SU-DHL-6 (cell line): ENCODE data around the gene DAP3.

ENCODE experiments used
- H2AFZ ChIP-seq: fragments of 200-600 bp; sonication (generic); 2 replicates; pipeline ENCODE4 v1.6.1; 2014; ENCODE audit warnings: low read depth, mild to moderate bottlenecking, moderate library complexity, mixed read lengths, antibody characterized with exemption, low read length; ENCODE audit not compliant: severe bottlenecking
- H3F3A ChIP-seq: fragments of 200-600 bp; shearing (Covaris generic); 2 replicates; pipeline ENCODE4 v1.6.0; 2016; ENCODE audit warnings: antibody characterized with exemption, mild to moderate bottlenecking; ENCODE audit not compliant: insufficient read depth
- H3K27ac ChIP-seq: fragments of 200-600 bp; sonication (generic); 2 replicates; pipeline ENCODE4 v1.5.1; 2016; ENCODE audit warnings: low read depth, mild to moderate bottlenecking, low read length, moderate library complexity, mixed read lengths
- H3K27me3 ChIP-seq: fragments of 200-600 bp; sonication (generic), shearing (Covaris generic); 2 replicates; pipeline ENCODE4 v1.6.0; 2014; ENCODE audit warnings: mild to moderate bottlenecking, low read length
- H3K36me3 ChIP-seq: fragments of 200-600 bp; sonication (generic); 2 replicates; pipeline ENCODE4 v1.6.1; 2014; ENCODE audit warnings: mild to moderate bottlenecking, low read length, mixed read lengths
- H3K4me2 ChIP-seq: fragments of 300-600, 200-600 bp; shearing (Covaris generic), sonication (generic); 2 replicates; pipeline ENCODE4 v1.6.0; 2014; ENCODE audit warnings: low read length, low read depth, mild to moderate bottlenecking; ENCODE audit not compliant: poor library complexity, severe bottlenecking
- H3K4me3 ChIP-seq: fragments of 200-600 bp; sonication (generic); 2 replicates; pipeline ENCODE4 v1.5.1; 2014; ENCODE audit warnings: antibody characterized with exemption, low read length, mild to moderate bottlenecking, mixed read lengths; ENCODE audit not compliant: insufficient read depth, poor library complexity, severe bottlenecking
- H3K79me2 ChIP-seq: fragments of 200-600 bp; sonication (generic); 2 replicates; pipeline ENCODE4 v1.6.1; 2014; ENCODE audit warnings: mild to moderate bottlenecking, low read length, moderate library complexity; ENCODE audit not compliant: insufficient read depth
- H3K9ac ChIP-seq: fragments of 200-600 bp; sonication (generic); 2 replicates; pipeline ENCODE4 v1.7.0; 2014; ENCODE audit warnings: mild to moderate bottlenecking, low read length
- H3K9me2 ChIP-seq: fragments of 200-600 bp; sonication (generic); replicated peaks from 2 replicates; pipeline ENCODE4 v1.6.1; 2014; ENCODE audit warnings: low read length; ENCODE audit not compliant: insufficient read depth
- H3K9me3 ChIP-seq: fragments of 200-600 bp; sonication (generic); 2 replicates; pipeline ENCODE4 v1.6.1; 2014; ENCODE audit warnings: low read length, mixed read lengths; ENCODE audit not compliant: insufficient read depth
- H4K20me1 ChIP-seq: fragments of 200-600 bp; sonication (generic); 2 replicates; pipeline ENCODE4 v1.6.1; 2014; ENCODE audit warnings: low read depth, mild to moderate bottlenecking, antibody characterized with exemption, low read length, moderate library complexity, mixed read lengths
- CTCF ChIP-seq: fragments of 200-600 bp; sonication (generic); IDR thresholded peaks from one replicate; pipeline ENCODE4 v1.5.1; 2017; ENCODE audit warnings: antibody characterized with exemption, mild to moderate bottlenecking, low read length, moderate library complexity; ENCODE audit not compliant: insufficient read depth, poor library complexity, severe bottlenecking
- EZH2phosphoT487 ChIP-seq: fragments of 200-600 bp; sonication (generic), shearing (Covaris generic); conservative IDR thresholded peaks from 2 replicates; pipeline ENCODE4 v1.6.1; 2018; ENCODE audit warnings: mild to moderate bottlenecking, antibody characterized with exemption, low read length, moderate library complexity, mixed read lengths

DAP3 gene

GRCh38 chr1:155719703-155720102, 30.8 kb downstream of the DAP3 start:
- peaks cover 11% of the 10 kb centered on the region; the same call in 1 of the 2 replicates for H3K36me3 ChIP-seq

GRCh38 chr1:155725142-155725541, 36.3 kb downstream of the DAP3 start:
- no peak overlapping the region for H2AFZ ChIP-seq
- peaks cover 5% of the 10 kb centered on the region; the same call in 1 of the 2 replicates for H3F3A ChIP-seq
- no peak overlapping the region for H3K27ac ChIP-seq
- no peaks in the 10 kb centered on the region for H4K20me1 ChIP-seq
- no peaks in the 10 kb centered on the region for H3K9me2 ChIP-seq
- TF ChIP-seq EZH2phosphoT487 = no peak
- no peak for TF ChIP-seq CTCF
- H3K4me2 ChIP-seq = no peak overlapping the region
- H3K9ac ChIP-seq = no peak overlapping the region
- no peak overlapping the region for H3K4me3 ChIP-seq
- H3K9me3 ChIP-seq = no peaks in the 10 kb centered on the region
- H3K79me2 ChIP-seq = no peaks in the 10 kb centered on the region
- no peaks in the 10 kb centered on the region for H3K27me3 ChIP-seq
- H3K36me3 ChIP-seq = peaks cover 20% of the 10 kb centered on the region

More at GRCh38 chr1:155719703-155720102, 30.8 kb downstream of the DAP3 start:
- no peaks in the 10 kb centered on the region for H3F3A ChIP-seq
- TF ChIP-seq CTCF (no peak), EZH2phosphoT487 (no peak)
- H3K79me2 ChIP-seq = peaks cover 5% of the 10 kb centered on the region; the same call in 1 of the 2 replicates
- no peak overlapping the region for H2AFZ ChIP-seq
- H3K4me3 ChIP-seq = no peak overlapping the region
- no peak overlapping the region for H3K27ac ChIP-seq
- no peak overlapping the region for H3K4me2 ChIP-seq
- no peaks in the 10 kb centered on the region for H3K27me3 ChIP-seq
- no peaks in the 10 kb centered on the region for H3K9me2 ChIP-seq
- H4K20me1 ChIP-seq = peaks cover 5% of the 10 kb centered on the region; the same call in 1 of the 2 replicates
- no peaks in the 10 kb centered on the region for H3K9me3 ChIP-seq
- H3K9ac ChIP-seq = no peak overlapping the region

GRCh38 chr1:155729031-155729898, 40.4 kb downstream of the DAP3 start:
- Histone ChIP-seq H3K9me3 (no peaks in the 10 kb centered on the region), H3K4me2 (no peak overlapping the region), H3K79me2 (no peaks in the 10 kb centered on the region), H3K4me3 (no peak overlapping the region), H3K9ac (no peak overlapping the region), H3K27me3 (no peaks in the 10 kb centered on the region), H3K27ac (no peak overlapping the region), H4K20me1 (no peaks in the 10 kb centered on the region), H3K9me2 (no peaks in the 10 kb centered on the region), H3K36me3 (peaks cover 21% of the 10 kb centered on the region), H2AFZ (no peak overlapping the region), H3F3A (peaks cover 5% of the 10 kb centered on the region; the same call in 1 of the 2 replicates)
- peak; percentile 46 for TF ChIP-seq CTCF
- TF ChIP-seq EZH2phosphoT487 = no peak
